Globus pallidus (tissue), 1 donor: Measurements from ENCODE around the gene TENM4.

Experiments used
- DNase-seq: peaks from one replicate; pipeline ENCODE4 v3.0.0-alpha.2; 2015; ENCODE audit warnings: low spot score

Gene TENM4

GRCh38 chr11:79388201-79388600, 52.6 kb downstream of the TENM4 start:
- no peak for DNase-seq

GRCh38 chr11:79383874-79384273, 57.0 kb downstream of the TENM4 start:
- DNase-seq = no peak

GRCh38 chr11:79382301-79383050, 58.4 kb downstream of the TENM4 start:
- DNase-seq = no peak

GRCh38 chr11:79381036-79381435, 59.8 kb downstream of the TENM4 start:
- DNase-seq = no peak

GRCh38 chr11:79377406-79377805, 63.4 kb downstream of the TENM4 start:
- DNase-seq = no peak

- DNase-seq = no peak
Observed at GRCh38 chr11:79375818-79376550, 64.8 kb downstream of the TENM4 start.

GRCh38 chr11:79374727-79375126, 66.1 kb downstream of the TENM4 start:
- DNase-seq = peak; percentile 32

- no peak for DNase-seq
Observed at GRCh38 chr11:79371724-79372123, 69.1 kb downstream of the TENM4 start.

- no peak for DNase-seq
Observed at GRCh38 chr11:79371152-79371551, 69.7 kb downstream of the TENM4 start.

- no peak for DNase-seq
Observed at GRCh38 chr11:79369055-79369454, 71.8 kb downstream of the TENM4 start.

- DNase-seq = no peak
Observed at GRCh38 chr11:79367844-79368243, 73.0 kb downstream of the TENM4 start.

GRCh38 chr11:79366218-79366617, 74.6 kb downstream of the TENM4 start:
- no peak for DNase-seq

GRCh38 chr11:79363861-79364378, 76.9 kb downstream of the TENM4 start:
- DNase-seq = no peak

GRCh38 chr11:79363256-79363655, 77.6 kb downstream of the TENM4 start:
- DNase-seq = no peak

- DNase-seq = no peak
Observed at GRCh38 chr11:79362821-79363220, 78.0 kb downstream of the TENM4 start.

- no peak for DNase-seq
Observed at GRCh38 chr11:79362206-79362757, 78.5 kb downstream of the TENM4 start.

- DNase-seq = no peak
Observed at GRCh38 chr11:79358258-79358657, 82.6 kb downstream of the TENM4 start.

- DNase-seq = no peak
Observed at GRCh38 chr11:79353706-79354105, 87.1 kb downstream of the TENM4 start.

- DNase-seq = no peak
Observed at GRCh38 chr11:79352349-79352703, 88.5 kb downstream of the TENM4 start.

- no peak for DNase-seq
Observed at GRCh38 chr11:79348976-79349682, 91.7 kb downstream of the TENM4 start.

- DNase-seq = no peak
Observed at GRCh38 chr11:79346021-79346420, 94.8 kb downstream of the TENM4 start.

- no peak for DNase-seq
Observed at GRCh38 chr11:79344753-79345294, 96.0 kb downstream of the TENM4 start.
